Activated CD8-positive, alpha-beta T cell treated with anti-CD3 and anti-CD28 coated beads for 36 hours (primary cell): Measurements from ENCODE around the gene TREML2. TPM values are rescaled to one million over a fixed set of nuclear protein-coding genes. Genes with fewer than 3 reads are reported as not detected.

ENCODE experiments used
- total RNA-seq, 2 experiments: library from RNA; stranded (reverse); gene quantifications; one replicate each; pipeline ENCODE4 v1.2.3, GENCODE V29; 2021

The TREML2 gene
- total RNA-seq, 2 experiments from 2014 or later = 6.9 to 8.2 TPM

Other genes starting within 250 kb of the TREML2 start
- gene UNC5CL, start 161.9 kb downstream of the TREML2 start, total RNA-seq = 1 to 10 TPM; 2.3 to 2.6 TPM
- not detected for gene TSPO2, start 158.7 kb downstream of the TREML2 start, total RNA-seq
- not detected for gene APOBEC2, start 147.9 kb downstream of the TREML2 start, total RNA-seq
- gene OARD1, start 128.8 kb downstream of the TREML2 start, total RNA-seq = 10 to 100 TPM; 45.8 to 48.4 TPM
- gene NFYA, start 128.2 kb downstream of the TREML2 start, total RNA-seq = 10 to 100 TPM; 30.7 to 31.1 TPM
- not detected for gene TREML1, start 46.8 kb downstream of the TREML2 start, total RNA-seq
- not detected for gene TREM2, start 38.0 kb downstream of the TREML2 start, total RNA-seq
- not detected for gene TREML4, start 27.2 kb upstream of the TREML2 start, total RNA-seq
- gene TREM1, start 85.5 kb upstream of the TREML2 start, total RNA-seq = not detected
- under 1 TPM; 0.56 to 0.68 TPM for gene NCR2, start 134.5 kb upstream of the TREML2 start, total RNA-seq